Thyroid gland (tissue), 4 donors: ENCODE data around the gene BANK1.

ENCODE experiments used
- CTCF ChIP-seq, 6 experiments: fragments of 200-600 bp in 3 of 6; fragments of 450-650 bp in 3 of 6; sonication (generic) in 3 of 6; IDR thresholded peaks; one replicate each; pipeline ENCODE4 v1.5.1; 2016 to 2019; ENCODE audit warnings: antibody characterized with exemption in 6 of 6, mild to moderate bottlenecking in 2 of 6, inconsistent platforms in 1 of 6, moderate library complexity in 1 of 6
- POLR2A ChIP-seq, 2 donors: fragments of 450-650 bp; IDR thresholded peaks; one replicate each; pipeline ENCODE4 v1.6.1; 2017; ENCODE audit warnings: antibody characterized with exemption in 2 of 2, mild to moderate bottlenecking in 2 of 2, moderate library complexity in 1 of 2

- TF ChIP-seq CTCF (IDR thresholded peaks at IDR 0.05) (no peak), POLR2A (IDR thresholded peaks at IDR 0.05) (no peak)
Measured at GRCh38 chr4:101791182-101791558, 640 bp downstream of the BANK1 start.
